ENCODE measurements around the gene MYO9B.

MYO9B gene

GRCh38 chr19:17205237-17206140, 129.9 kb downstream of the MYO9B start:
- TF ChIP-seq, protein P1, sequence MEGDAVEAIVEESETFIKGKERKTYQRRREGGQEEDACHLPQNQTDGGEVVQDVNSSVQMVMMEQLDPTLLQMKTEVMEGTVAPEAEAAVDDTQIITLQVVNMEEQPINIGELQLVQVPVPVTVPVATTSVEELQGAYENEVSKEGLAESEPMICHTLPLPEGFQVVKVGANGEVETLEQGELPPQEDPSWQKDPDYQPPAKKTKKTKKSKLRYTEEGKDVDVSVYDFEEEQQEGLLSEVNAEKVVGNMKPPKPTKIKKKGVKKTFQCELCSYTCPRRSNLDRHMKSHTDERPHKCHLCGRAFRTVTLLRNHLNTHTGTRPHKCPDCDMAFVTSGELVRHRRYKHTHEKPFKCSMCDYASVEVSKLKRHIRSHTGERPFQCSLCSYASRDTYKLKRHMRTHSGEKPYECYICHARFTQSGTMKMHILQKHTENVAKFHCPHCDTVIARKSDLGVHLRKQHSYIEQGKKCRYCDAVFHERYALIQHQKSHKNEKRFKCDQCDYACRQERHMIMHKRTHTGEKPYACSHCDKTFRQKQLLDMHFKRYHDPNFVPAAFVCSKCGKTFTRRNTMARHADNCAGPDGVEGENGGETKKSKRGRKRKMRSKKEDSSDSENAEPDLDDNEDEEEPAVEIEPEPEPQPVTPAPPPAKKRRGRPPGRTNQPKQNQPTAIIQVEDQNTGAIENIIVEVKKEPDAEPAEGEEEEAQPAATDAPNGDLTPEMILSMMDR (IDR thresholded peaks at IDR 0.05; ENCODE audit: insufficient read depth, low read length, poor library complexity, severe bottlenecking), result peak; percentile 68
- peaks cover 64% of the 10 kb centered on the region for H3K36me3 ChIP-seq (ENCODE audit: control insufficient read depth, insufficient read depth, low read length)

GRCh38 chr19:17206736-17207581, 131.4 kb downstream of the MYO9B start:
- no peak for DNase-seq (ENCODE audit: extremely low read depth, insufficient read length)
- no peaks in the 10 kb centered on the region for H3K27me3 ChIP-seq (replicated peaks; ENCODE audit: control insufficient read depth, insufficient read depth, low read length)
- H3K4me3 ChIP-seq (replicated peaks; ENCODE audit: low read depth, low read length), result no peak overlapping the region
- peaks cover 54% of the 10 kb centered on the region for H3K36me3 ChIP-seq (ENCODE audit: control insufficient read depth, insufficient read depth, low read length)
- TF ChIP-seq, protein P1 (IDR thresholded peaks at IDR 0.05; ENCODE audit: insufficient read depth, low read length, poor library complexity, severe bottlenecking), result no peak

More at GRCh38 chr19:17205237-17206140, 129.9 kb downstream of the MYO9B start:
- Histone ChIP-seq H3K4me3 (replicated peaks; ENCODE audit: low read depth, low read length) (no peak overlapping the region), H3K27me3 (replicated peaks; ENCODE audit: control insufficient read depth, insufficient read depth, low read length) (no peaks in the 10 kb centered on the region)
- no peak for DNase-seq (ENCODE audit: extremely low read depth, insufficient read length)

- TF ChIP-seq, protein P1 (IDR thresholded peaks at IDR 0.05; ENCODE audit: insufficient read depth, low read length, poor library complexity, severe bottlenecking), result no peak
- peaks cover 46% of the 10 kb centered on the region for H3K36me3 ChIP-seq (ENCODE audit: control insufficient read depth, insufficient read depth, low read length)
- DNase-seq (ENCODE audit: extremely low read depth, insufficient read length), result peak; percentile 78
- no peak overlapping the region for H3K4me3 ChIP-seq (replicated peaks; ENCODE audit: low read depth, low read length)
- no peaks in the 10 kb centered on the region for H3K27me3 ChIP-seq (replicated peaks; ENCODE audit: control insufficient read depth, insufficient read depth, low read length)
These were observed 133.8 kb downstream of the MYO9B start for GRCh38 chr19:17209126-17210036.

GRCh38 chr19:17210296-17210695, 134.7 kb downstream of the MYO9B start:
- H3K27me3 ChIP-seq (replicated peaks; ENCODE audit: control insufficient read depth, insufficient read depth, low read length), result no peaks in the 10 kb centered on the region
- no peak for DNase-seq (ENCODE audit: extremely low read depth, insufficient read length)
- no peak overlapping the region for H3K4me3 ChIP-seq (replicated peaks; ENCODE audit: low read depth, low read length)
- TF ChIP-seq, protein P1 (IDR thresholded peaks at IDR 0.05; ENCODE audit: insufficient read depth, low read length, poor library complexity, severe bottlenecking), result no peak
- H3K36me3 ChIP-seq (ENCODE audit: control insufficient read depth, insufficient read depth, low read length), result peaks cover 42% of the 10 kb centered on the region
